ENCODE data around the gene SLC26A1. TPM values are rescaled to one million over a fixed set of nuclear protein-coding genes. Genes with fewer than 3 reads are reported as not detected.

Gene SLC26A1
- polyA plus RNA-seq, 1 donor (not counting 4 experiments of a cell fraction or from before 2014, with no cell fraction given), result not detected

DNA sequence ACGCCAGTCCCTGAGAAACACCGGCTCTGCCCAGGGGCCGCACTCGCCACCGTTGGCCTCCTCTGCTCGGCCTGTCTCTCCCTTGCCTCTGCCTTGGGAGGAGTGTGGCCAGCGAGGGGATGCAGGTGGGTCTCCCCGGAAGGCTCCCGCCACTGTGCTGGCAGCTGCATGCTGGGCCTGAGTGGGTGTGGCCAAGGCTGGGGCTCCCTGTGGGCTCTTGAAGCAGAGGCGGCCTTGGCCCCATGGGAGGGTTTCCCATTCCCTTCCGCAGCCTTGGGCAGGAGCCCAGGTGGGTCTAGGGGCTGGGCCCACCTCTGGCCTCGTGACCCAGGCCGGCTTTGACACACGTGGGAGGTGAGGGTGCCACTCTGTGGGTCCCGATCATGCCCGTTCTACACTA, 37.4 kb upstream of the SLC26A1 start:
- dilution Hi-C loops (cut with MboI; ENCODE audit: extremely low pct_ligation_motif_present, low sequenced_read_pairs), result no loop called here
- no peak overlapping the region for H3K27ac ChIP-seq (ENCODE audit: control insufficient read depth, insufficient read depth, low read length)
- H3K79me2 ChIP-seq (ENCODE audit: control insufficient read depth, insufficient read depth, low read length), result no peaks in the 10 kb centered on the region
- FAIRE-seq, result no peak
- peaks cover 3% of the 10 kb centered on the region for H4K20me1 ChIP-seq (ENCODE audit: control insufficient read depth, extremely low read depth, insufficient read depth, low read length)
- peaks cover 3% of the 10 kb centered on the region for H3K4me1 ChIP-seq (ENCODE audit: control insufficient read depth, extremely low read depth, insufficient read depth, low read length)
- H3K27me3 ChIP-seq (ENCODE audit: control insufficient read depth, extremely low read depth, insufficient read depth, low read length), result peaks cover 45% of the 10 kb centered on the region
- H3K9me3 ChIP-seq (ENCODE audit: control insufficient read depth, low read depth, low read length), result no peaks in the 10 kb centered on the region
- no peaks in the 10 kb centered on the region for H3K9me1 ChIP-seq (ENCODE audit: control insufficient read depth, extremely low read depth, insufficient read depth, low read length)
- no peak overlapping the region for H3K9ac ChIP-seq (ENCODE audit: control insufficient read depth, extremely low read depth, insufficient read depth, low read length)
- TF ChIP-seq, protein P1, sequence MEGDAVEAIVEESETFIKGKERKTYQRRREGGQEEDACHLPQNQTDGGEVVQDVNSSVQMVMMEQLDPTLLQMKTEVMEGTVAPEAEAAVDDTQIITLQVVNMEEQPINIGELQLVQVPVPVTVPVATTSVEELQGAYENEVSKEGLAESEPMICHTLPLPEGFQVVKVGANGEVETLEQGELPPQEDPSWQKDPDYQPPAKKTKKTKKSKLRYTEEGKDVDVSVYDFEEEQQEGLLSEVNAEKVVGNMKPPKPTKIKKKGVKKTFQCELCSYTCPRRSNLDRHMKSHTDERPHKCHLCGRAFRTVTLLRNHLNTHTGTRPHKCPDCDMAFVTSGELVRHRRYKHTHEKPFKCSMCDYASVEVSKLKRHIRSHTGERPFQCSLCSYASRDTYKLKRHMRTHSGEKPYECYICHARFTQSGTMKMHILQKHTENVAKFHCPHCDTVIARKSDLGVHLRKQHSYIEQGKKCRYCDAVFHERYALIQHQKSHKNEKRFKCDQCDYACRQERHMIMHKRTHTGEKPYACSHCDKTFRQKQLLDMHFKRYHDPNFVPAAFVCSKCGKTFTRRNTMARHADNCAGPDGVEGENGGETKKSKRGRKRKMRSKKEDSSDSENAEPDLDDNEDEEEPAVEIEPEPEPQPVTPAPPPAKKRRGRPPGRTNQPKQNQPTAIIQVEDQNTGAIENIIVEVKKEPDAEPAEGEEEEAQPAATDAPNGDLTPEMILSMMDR (optimal IDR thresholded peaks at IDR 0.05 in 1 of 3, IDR thresholded peaks at IDR 0.05 in 1 of 3, conservative IDR thresholded peaks at IDR 0.05 in 1 of 3; ENCODE audit: extremely low read depth in 1 of 3, insufficient read depth in 2 of 3, low read length in 3 of 3), result no peak
- no peak for TF ChIP-seq EZH2 (IDR thresholded peaks at IDR 0.05; ENCODE audit: low read length)
- H3K36me3 ChIP-seq (ENCODE audit: control insufficient read depth in 2 of 2, extremely low read depth in 1 of 2, insufficient read depth in 2 of 2, low read length in 2 of 2), result peaks cover 0 to under 1% of the 10 kb centered on the region in 2 experiments
- no peak overlapping the region for H2AFZ ChIP-seq (ENCODE audit: control insufficient read depth, low read length)
- no peak overlapping the region for H3K4me2 ChIP-seq (ENCODE audit: control insufficient read depth, extremely low read depth, insufficient read depth, low read depth, low read length)
- DNase-seq (ENCODE audit: low read depth, low spot score), result no peak
- no peak overlapping the region for H3K4me3 ChIP-seq (ENCODE audit: control insufficient read depth in 2 of 3, extremely low read depth in 1 of 3, insufficient read depth in 2 of 3, low read depth in 1 of 3, low read length in 3 of 3)

DNA sequence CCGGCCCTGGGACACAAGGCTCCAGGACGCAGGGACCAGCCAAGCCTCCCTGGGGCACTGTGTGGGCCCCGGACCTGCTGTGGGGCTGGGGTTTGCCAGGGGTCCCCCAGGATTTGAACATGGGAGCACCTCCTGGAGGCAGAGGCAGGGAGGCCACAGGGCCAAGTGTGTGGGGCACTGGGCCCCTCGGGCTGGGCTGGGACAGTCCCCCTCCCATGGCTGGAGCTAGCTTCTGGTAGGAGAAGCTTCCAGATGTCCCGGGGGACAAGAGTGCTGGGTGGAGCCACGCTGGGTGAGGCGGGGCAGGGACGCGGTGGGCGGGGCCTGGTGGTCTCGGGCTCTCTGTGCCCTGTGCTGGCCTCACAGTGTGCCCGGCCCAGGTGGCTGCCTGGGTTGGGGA, 36.8 kb upstream of the SLC26A1 start:
- Histone ChIP-seq H3K27ac (ENCODE audit: control insufficient read depth, insufficient read depth, low read length) (no peak overlapping the region), H3K9me3 (ENCODE audit: control insufficient read depth, low read depth, low read length) (no peaks in the 10 kb centered on the region), H3K79me2 (ENCODE audit: control insufficient read depth, insufficient read depth, low read length) (no peaks in the 10 kb centered on the region), H3K4me3 (ENCODE audit: control insufficient read depth in 2 of 3, extremely low read depth in 1 of 3, insufficient read depth in 2 of 3, low read depth in 1 of 3, low read length in 3 of 3) (no peak overlapping the region), H3K9ac (ENCODE audit: control insufficient read depth, extremely low read depth, insufficient read depth, low read length) (no peak overlapping the region), H4K20me1 (ENCODE audit: control insufficient read depth, extremely low read depth, insufficient read depth, low read length) (peaks cover 3% of the 10 kb centered on the region), H3K4me1 (ENCODE audit: control insufficient read depth, extremely low read depth, insufficient read depth, low read length) (peaks cover 3% of the 10 kb centered on the region), H3K9me1 (ENCODE audit: control insufficient read depth, extremely low read depth, insufficient read depth, low read length) (no peaks in the 10 kb centered on the region), H3K4me2 (ENCODE audit: control insufficient read depth, extremely low read depth, insufficient read depth, low read depth, low read length) (no peak overlapping the region), H3K36me3 (ENCODE audit: control insufficient read depth in 2 of 2, extremely low read depth in 1 of 2, insufficient read depth in 2 of 2, low read length in 2 of 2) (peaks cover 0 to 4% of the 10 kb centered on the region in 2 experiments), H3K27me3 (ENCODE audit: control insufficient read depth, extremely low read depth, insufficient read depth, low read length) (peaks cover 45% of the 10 kb centered on the region), H2AFZ (ENCODE audit: control insufficient read depth, low read length) (no peak overlapping the region)
- TF ChIP-seq EZH2 (IDR thresholded peaks at IDR 0.05; ENCODE audit: low read length), result no peak
- TF ChIP-seq, protein P1 (optimal IDR thresholded peaks at IDR 0.05 in 1 of 3, IDR thresholded peaks at IDR 0.05 in 1 of 3, conservative IDR thresholded peaks at IDR 0.05 in 1 of 3; ENCODE audit: extremely low read depth in 1 of 3, insufficient read depth in 2 of 3, low read length in 3 of 3), result no peak
- FAIRE-seq, result no peak
- DNase-seq (ENCODE audit: low read depth, low spot score), result no peak
- dilution Hi-C loops (cut with MboI; ENCODE audit: extremely low pct_ligation_motif_present, low sequenced_read_pairs), result no loop called here
